Stimulated activated CD4-positive, alpha-beta T cell treated with anti-CD3 and anti-CD28 coated beads, Interleukin-1b, Interleukin-23, amount 100 ng/mL, for 24 hours (primary cell): ENCODE results near the gene CENPL.
"Not testable (repeated sequence)": the region's sequence is repeated elsewhere in the genome, so short reads cannot be mapped to it uniquely, and the experiment has no call there.

Experiments
- DNase-seq, 4 experiments: peaks; one replicate each; pipeline ENCODE4 v3.0.0-alpha.2; 2020; ENCODE audit warnings: low read depth in 4 of 4, low spot score in 1 of 4

Gene CENPL

DNA sequence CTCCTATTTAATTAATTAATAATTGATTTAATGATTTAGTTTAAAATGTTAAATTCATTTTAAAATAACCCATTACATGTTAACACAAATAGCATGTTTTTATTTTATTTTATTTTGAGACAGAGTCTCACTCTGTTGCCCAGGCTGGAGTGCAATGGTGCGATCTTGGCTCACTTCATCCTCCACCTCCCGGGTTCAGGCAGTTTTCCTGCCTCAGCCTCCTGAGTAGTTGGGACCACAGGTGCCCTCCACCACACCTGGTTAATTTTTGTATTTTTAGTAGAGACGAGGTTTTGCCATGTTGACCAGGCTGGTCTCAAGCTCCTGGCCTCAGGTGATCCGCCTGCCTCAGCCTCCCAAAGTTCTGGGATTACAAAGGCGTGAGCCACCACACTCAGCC lies 34.9 kb upstream of the CENPL start:
- not testable (repeated sequence) for DNase-seq

DNA sequence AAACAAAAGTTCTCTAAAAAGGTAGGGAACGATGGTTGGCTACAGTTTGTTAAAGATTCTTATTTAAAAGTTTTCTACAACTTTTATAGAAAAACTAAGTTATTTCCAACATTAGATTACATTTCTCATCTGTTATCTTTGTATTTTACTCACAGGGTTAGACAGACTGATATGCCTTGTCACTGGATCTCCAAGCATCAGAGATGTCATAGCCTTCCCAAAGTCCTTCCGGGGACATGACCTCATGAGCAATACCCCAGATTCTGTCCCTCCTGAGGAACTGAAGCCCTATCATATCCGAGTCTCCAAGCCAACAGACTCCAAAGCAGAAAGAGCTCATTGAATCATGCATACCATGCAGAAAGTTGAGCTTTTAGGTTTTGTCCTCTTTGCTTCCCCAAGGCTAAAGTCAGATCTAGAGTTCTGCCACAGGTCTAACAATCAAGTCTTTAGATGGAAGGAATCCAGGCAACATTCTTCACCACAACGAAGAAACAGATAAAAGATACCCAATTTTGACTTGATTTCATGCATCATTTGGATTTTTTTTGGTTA lies 32.8 kb upstream of the CENPL start:
- no peak for DNase-seq

DNA sequence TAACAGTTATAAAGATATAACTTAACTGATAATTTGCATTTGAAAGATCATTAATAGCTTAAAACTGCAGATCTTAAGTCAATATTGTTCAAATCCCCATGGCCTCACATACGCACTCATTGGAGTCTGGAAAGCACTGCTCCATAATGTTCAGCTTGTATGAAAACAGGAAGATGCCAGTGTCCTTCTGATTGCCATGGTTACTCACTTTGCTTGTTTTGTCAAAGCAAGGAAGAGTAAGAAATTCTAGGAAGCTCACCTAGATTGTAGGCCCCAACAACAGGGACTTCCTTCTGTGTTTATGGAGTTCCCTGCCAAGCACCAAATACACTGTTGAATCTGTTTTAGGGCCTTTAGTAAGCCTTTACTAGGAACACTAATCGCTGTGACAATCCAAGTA lies 32.2 kb upstream of the CENPL start:
- DNase-seq, result no peak

DNA sequence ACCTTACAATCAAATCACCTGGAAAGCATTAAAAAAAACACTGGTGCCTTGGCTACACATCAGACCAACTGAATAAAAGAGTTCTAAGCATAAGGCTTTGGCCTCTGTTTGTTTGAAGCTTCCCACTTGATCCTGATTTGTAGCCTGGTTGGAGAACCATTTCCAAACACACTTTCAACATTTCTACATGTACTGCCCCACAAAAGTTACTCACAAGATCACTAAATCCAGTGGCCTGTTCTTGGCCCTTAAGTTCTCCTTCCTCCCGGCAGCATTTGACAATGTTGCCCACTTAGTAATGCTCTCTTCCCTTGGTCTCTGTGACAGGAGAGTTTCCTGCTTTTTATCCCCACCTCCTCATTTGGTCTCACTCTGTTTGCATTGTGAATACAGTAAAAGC lies 31.3 kb upstream of the CENPL start:
- DNase-seq, result no peak

DNA sequence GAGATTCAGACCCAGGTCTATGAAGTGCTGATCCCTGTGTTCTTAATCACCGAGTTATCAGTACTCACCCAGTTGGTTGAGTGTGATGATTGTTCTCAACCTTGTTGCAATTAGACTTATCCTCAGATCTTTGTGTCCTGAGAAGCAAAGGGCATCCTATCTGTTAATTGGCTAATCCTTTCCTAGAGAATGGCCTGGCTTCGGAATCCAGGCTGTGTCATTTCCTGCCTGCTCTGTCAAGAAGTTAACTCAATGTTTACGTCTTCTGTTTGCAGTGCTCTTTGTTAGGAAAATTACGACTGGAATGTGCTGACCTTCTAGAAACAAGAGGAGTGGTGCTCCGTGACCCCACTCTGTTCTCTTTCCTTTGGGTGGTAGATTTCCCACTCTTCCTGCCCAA lies 28.4 kb upstream of the CENPL start:
- DNase-seq, result no peak

DNA sequence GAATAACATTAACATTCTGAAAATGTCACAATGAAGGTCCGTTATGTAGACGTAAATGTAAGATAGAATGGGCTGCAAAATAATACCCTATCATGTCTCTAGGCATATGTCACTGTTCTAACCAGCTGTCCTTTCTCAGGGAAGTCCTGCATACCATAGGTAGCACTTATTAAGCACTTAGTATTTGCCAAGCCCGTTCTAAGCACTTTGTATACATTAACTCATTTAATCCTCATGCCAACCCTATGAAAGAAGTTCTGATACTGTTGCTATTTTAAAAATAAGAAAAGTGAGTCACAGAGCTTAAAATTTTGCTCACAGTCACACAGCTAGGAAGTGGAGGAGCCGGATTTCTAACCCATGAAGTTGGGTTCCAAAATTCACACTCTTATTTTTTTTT lies 27.4 kb upstream of the CENPL start:
- DNase-seq, result no peak

DNA sequence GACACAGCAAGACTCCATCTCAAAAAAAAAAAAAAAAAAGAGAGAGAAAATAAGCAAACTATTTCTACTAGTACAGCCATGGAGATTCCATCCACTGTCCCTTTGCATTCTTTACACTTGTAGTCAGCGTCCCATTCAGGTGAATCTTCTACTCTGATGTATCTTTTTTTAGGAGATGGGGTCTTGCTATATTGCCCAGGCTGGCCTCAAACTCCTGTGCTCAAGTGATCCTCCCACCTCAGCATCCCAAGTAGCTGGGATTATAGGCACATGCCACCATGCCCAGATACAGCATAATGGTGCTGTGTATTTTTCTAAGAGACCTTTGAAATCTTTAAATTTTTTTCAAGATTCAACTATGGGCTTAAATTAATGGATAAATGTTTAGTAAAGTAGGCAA lies 8.1 kb upstream of the CENPL start:
- no peak for DNase-seq

DNA sequence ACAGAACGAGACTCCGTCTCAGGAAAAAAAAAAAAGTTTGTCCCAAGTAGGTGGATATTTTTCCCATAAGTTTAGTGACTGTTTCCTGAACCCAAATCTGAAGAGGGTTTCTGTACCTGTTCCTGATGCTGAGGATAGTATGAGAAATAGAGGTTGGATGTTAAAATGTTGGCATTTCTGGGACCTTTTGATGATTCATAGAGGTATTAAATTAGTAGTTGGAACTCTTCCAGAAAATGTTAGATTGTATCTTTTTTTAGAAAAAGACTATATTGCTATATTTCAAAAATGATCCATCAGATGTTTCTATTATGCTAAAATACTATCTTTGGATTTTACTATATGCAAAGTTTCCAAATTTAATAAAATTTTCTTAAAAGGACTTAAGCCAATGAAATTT lies 2.9 kb upstream of the CENPL start:
- DNase-seq, result no peak

DNA sequence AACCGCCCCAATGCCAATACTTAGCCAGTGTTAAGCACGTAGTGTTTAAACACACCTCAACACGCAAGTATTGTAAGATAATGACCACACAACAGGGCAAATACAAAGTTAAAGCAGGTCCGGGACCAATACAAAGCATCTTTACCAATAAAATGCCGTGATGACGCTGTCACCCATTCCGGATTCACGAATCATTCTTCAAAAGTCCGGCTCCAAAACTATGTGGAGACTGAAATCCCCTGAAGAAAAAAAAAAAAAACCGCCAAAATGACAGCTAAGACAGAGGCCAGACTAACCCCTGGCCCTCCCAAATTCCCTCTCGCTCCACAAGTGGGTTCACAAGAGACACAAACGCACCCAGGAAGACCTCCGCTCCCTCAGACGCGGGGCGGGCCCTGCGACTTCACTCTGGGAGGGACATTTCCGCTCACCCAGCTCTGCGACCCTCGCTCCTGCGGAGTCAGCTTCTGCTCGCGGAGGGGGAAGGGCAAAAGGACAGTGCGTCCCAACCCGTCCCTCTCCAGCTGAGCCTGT lies 835 bp downstream of the CENPL start:
- DNase-seq, result no peak

DNA sequence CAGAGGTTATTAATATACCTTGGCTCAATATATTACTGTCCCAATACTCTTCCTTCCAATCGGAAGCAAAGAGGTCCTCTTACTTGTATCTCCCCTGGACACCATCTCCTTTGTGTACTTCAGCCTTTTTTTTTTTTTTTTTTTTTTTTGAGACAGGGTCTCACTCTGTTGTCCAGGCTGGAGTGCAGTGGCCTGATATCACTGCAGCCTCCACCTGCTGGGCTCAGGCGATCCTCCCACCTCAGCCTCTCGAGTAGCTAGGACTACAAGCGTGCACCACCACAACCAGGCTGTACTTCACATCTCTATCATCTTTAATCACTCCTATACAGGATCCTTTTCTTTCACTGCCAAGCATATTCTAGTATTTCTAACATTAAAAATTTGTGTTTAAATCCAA lies 3.0 kb downstream of the CENPL start:
- DNase-seq, result no peak

DNA sequence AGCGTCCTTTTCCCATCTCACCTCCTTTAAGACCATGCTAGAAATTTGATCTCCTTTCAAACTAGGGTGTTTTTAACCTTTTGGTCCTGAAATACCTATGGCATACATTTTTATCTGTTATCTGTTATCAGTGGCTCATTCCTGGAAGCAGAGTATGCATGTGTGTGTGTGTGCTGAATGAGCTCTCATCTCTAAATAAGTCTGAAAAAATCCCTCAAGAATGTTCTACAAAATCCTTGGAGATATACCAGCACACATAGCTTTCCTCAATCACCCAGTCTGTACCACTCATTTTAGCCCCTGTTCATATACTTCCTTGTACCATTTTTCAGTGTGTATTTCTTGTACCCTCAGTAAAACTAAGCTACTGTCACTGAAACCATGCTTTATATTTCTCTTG lies 6.2 kb downstream of the CENPL start:
- no peak for DNase-seq

DNA sequence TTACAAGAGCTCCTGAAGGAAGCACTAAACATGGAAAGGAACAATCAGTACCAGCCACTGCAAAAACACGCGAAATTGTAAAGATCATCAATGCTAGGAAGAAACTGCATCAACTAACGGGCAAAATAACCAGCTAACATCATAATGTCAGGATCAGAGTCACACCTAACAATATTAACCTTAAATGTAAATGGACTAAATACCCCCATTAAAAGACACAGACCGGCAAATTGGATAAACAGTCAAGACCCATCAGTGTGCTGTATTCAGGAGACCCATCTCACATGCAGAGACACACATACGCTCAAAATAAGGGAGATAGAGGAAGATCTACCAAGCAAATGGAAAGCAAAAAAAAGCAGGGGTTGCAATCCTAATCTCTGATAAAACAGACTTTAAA lies 11.0 kb downstream of the CENPL start:
- not testable (repeated sequence) for DNase-seq

DNA sequence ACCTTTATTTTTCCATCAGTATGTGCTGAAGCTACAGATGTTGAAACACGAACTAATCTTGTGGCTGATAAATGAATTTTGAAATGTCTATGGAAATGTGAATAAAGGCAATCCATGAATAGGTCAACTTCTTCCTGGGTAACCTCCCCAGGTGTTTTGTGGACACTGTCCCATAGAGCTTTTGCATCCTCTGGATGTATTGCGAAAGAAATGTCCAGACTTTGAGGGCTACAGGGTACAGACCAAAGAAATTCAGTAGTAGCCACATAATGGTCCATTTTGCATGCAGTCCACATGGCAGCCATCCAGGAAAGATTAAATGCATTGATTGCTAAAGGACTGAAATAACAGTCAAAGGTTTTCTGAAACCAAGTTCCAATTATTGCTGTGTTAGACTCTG lies 21.7 kb downstream of the CENPL start:
- no peak for DNase-seq

DNA sequence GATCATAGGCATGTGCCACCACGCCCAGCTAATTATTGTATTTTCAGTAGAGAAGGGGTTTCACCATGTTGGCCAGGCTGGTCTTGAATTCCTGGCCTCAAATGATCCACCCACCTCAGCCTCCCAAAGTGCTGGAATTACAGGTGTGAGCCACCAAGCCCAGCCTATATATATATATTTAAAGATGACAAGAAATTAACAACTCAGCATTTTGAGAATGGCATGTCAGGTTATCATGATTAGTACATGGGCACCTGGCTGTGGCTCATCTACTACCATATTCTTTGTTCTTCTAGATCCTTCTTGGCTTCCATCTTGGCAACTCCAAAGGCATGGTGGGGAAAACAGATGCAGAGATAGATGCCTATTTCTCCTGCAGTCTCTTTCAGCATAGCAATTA lies 24.7 kb downstream of the CENPL start:
- not testable (repeated sequence) for DNase-seq

DNA sequence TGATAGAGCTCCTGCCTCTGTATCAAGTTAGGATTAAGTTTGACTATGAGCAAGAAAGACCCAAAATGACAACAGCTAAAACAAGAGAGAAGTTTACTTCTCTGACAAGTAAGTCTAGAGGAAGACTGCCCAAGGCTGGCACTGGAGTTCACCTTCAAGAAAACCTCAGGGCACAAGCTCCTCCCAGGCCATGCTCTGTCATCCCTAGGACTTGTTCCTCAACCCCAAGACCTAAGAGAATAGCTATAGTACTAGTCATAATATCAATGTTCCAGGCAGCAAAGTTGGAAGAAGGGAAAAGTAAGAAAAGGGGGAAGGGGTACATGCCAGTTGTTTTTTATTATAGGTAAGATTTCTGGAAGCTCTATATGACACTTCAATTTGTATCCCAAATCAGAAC lies 26.6 kb downstream of the CENPL start:
- no peak for DNase-seq

DNA sequence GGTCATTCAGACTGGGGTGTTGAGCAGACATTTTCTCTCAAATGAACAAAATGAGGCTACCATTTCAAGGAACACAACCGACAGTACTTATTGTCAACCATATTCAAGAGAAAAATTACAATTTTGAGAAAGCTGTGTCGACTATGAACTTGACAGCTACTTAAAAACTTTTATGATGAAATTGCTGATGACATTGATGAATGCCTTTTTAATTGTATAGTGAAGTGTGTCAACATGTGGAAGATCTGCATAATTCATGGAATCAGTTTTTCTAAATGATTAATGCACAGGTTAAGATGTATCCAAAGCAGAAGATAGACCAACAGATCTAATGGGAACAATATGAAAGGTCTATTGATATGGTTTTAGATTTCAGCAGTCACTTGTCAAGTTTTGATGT lies 34.8 kb downstream of the CENPL start:
- no peak for DNase-seq

DNA sequence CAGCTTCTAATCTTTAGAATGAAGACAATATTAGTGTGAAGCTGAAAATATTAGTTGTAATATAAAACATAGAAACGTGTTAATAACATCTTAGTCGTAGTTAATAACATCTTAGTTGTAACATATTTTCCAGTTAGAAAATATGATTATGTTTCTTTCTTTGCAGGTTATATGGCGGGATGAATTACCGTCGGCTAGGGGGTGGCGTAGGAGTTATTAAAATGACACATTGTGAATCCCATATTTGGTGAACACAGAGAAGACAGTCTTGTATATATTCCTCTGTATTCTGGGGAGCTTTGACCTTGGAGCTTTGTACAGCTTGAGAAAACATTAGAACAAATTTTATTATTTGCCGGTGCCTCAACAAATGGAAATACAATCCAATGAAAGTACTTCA lies 39.7 kb downstream of the CENPL start:
- DNase-seq, result no peak

DNA sequence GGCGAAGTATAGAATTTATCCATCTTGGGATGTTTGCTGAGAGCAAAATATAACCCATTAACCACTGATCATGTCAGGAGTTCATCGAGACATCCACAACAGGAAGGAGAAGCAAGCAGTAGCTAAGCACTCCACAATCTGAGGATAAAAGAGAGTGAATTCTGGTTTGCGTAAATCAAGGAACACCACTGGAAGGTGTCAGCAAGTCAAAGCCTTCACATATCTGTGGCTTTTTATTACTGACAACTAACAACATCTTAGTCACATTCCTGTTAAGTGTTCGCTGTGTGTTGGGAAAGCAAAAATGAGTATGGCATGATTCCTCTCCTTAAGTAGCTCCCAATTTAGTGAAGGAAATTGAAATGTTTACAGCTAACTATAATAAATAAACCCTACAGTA lies 44.7 kb downstream of the CENPL start:
- DNase-seq, result no peak

DNA sequence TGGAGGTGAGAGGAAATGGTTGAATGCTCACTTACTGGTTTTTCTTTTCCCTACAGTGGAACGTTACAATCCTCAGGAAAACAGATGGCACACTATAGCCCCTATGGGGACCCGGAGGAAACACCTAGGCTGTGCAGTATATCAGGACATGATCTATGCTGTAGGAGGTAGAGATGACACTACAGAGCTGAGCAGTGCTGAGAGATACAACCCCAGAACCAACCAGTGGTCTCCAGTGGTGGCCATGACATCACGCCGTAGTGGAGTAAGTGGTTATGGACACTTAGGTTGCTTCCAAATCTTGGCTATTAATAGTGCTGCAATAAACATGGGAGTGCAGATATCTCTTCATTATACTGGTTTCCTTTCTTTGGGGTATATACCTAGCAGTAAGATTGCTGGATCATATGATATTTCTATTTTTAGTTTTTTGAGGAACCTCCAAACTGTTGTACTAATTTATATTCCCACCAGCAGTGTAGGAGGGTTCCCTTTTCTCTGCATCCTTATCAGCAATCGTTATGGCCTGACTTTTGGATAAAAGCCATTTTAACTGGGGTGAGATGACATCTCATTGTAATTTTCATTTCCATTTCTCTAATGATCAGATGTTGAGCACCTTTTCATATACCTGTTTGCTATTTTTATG lies 49.0 kb downstream of the CENPL start:
- DNase-seq, result no peak

DNA sequence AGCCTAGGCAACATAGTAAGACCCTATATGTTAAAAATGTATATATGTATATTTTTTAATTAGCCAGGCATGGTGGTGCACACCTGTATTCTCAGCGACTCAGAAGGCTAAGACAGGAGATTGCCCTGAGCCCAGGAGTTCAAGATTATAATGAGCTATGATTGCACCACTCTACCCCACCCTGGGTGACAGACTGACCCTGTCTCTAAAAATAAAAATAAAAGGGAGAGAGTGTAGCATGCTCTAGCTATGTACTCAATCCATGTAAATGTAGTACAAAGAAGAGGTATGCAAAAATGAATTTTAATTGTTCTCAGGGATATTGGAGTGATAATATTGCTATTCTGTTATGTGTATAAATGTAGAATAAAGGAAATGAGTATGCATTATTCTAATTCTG lies 53.1 kb downstream of the CENPL start:
- no peak for DNase-seq

DNA sequence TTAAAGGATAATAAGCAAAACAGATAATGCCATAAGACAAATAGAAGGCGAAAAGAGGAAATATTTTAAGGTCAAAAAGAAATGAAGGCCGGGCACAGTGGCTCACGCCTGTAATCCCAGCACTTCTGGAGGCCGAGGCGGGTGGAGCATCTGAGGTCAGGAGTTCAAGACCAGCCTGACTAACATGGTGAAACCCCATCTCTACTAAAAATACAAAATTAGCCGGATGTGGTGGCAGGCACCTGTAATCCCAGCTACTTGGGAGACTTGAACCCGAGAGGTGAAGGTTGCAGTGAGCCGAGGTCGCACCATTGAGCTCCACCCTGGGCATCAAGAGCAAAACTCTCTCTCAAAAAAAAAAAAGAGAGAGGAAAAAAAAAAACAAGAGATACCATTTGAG lies 54.4 kb downstream of the CENPL start:
- DNase-seq, result not testable (repeated sequence)

DNA sequence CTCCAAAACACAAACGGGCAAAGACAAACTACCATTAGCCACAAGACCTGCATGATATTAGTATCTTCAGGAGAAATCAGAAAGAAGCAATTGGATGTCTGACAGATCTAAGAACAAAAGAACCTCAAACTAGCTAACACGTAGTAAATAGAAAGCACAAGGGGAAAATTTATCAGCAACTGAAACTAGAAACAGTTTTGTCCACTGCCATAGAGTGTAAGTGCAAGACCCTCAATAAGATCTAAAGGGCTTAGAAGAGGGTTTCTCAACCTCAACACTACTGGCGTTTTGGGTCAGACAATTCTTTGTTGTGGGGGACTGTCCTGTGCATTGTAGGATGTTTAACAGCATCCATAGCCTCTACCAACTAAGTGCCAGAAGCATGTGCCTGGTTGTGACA lies 55.9 kb downstream of the CENPL start:
- DNase-seq, result no peak

DNA sequence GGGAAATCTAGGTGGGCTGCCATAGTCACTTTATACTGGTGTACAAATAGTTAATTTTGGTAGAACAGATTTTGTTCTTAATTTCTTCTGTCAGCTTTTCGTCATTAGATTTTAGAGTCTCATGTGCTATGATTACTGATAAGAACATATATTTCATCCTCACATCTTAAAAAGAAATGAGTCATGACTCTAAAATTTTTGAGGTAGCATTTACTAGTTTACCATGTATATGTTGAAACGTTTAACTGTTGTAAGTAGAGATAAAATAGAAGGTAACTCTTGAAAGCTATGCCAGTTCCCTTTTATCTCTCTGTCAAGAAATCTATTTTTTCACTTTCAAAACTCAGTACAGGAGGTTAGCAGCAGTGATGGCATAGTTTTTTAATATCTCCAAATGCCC lies 56.5 kb downstream of the CENPL start:
- no peak for DNase-seq
